ENCODE data around the gene SHC4.

DNA sequence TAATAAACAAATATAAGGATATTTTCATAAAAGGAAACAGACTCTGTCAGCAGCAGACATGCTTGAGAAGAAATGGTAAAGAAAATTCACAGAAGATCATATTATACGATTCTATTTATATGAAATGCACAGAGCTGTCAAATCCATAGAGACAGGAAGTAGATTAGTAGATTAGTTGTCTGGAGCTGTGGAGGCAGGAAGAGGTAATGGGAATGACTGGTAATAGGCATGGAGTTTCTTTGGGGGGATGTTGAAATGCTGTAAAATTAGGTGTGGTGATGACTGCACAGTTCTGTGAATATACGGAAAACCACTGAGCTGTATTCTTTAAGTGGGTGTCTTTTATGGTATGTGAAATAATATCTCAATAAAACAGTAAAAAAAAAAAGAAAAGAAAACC, 188.2 kb downstream of the SHC4 start:
- TF ChIP-seq, protein P1, sequence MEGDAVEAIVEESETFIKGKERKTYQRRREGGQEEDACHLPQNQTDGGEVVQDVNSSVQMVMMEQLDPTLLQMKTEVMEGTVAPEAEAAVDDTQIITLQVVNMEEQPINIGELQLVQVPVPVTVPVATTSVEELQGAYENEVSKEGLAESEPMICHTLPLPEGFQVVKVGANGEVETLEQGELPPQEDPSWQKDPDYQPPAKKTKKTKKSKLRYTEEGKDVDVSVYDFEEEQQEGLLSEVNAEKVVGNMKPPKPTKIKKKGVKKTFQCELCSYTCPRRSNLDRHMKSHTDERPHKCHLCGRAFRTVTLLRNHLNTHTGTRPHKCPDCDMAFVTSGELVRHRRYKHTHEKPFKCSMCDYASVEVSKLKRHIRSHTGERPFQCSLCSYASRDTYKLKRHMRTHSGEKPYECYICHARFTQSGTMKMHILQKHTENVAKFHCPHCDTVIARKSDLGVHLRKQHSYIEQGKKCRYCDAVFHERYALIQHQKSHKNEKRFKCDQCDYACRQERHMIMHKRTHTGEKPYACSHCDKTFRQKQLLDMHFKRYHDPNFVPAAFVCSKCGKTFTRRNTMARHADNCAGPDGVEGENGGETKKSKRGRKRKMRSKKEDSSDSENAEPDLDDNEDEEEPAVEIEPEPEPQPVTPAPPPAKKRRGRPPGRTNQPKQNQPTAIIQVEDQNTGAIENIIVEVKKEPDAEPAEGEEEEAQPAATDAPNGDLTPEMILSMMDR (IDR thresholded peaks at IDR 0.05; ENCODE audit: insufficient read depth, low read length), result no peak
- TF ChIP-seq POLR2AphosphoS5 (IDR thresholded peaks at IDR 0.05; ENCODE audit: low read depth) (no peak), GABPA (IDR thresholded peaks at IDR 0.05; ENCODE audit: low read depth) (no peak)
- TF ChIP-seq, protein P2, sequence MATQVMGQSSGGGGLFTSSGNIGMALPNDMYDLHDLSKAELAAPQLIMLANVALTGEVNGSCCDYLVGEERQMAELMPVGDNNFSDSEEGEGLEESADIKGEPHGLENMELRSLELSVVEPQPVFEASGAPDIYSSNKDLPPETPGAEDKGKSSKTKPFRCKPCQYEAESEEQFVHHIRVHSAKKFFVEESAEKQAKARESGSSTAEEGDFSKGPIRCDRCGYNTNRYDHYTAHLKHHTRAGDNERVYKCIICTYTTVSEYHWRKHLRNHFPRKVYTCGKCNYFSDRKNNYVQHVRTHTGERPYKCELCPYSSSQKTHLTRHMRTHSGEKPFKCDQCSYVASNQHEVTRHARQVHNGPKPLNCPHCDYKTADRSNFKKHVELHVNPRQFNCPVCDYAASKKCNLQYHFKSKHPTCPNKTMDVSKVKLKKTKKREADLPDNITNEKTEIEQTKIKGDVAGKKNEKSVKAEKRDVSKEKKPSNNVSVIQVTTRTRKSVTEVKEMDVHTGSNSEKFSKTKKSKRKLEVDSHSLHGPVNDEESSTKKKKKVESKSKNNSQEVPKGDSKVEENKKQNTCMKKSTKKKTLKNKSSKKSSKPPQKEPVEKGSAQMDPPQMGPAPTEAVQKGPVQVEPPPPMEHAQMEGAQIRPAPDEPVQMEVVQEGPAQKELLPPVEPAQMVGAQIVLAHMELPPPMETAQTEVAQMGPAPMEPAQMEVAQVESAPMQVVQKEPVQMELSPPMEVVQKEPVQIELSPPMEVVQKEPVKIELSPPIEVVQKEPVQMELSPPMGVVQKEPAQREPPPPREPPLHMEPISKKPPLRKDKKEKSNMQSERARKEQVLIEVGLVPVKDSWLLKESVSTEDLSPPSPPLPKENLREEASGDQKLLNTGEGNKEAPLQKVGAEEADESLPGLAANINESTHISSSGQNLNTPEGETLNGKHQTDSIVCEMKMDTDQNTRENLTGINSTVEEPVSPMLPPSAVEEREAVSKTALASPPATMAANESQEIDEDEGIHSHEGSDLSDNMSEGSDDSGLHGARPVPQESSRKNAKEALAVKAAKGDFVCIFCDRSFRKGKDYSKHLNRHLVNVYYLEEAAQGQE (IDR thresholded peaks at IDR 0.05; ENCODE audit: insufficient replicate concordance, low read depth), result no peak
